ENCODE results near the gene OR8B8.
"Not testable (repeated sequence)": the region's sequence is repeated elsewhere in the genome, so short reads cannot be mapped to it uniquely, and the experiment has no call there.

The OR8B8 gene, protein sequence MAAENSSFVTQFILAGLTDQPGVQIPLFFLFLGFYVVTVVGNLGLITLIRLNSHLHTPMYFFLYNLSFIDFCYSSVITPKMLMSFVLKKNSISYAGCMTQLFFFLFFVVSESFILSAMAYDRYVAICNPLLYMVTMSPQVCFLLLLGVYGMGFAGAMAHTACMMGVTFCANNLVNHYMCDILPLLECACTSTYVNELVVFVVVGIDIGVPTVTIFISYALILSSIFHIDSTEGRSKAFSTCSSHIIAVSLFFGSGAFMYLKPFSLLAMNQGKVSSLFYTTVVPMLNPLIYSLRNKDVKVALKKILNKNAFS

DNA sequence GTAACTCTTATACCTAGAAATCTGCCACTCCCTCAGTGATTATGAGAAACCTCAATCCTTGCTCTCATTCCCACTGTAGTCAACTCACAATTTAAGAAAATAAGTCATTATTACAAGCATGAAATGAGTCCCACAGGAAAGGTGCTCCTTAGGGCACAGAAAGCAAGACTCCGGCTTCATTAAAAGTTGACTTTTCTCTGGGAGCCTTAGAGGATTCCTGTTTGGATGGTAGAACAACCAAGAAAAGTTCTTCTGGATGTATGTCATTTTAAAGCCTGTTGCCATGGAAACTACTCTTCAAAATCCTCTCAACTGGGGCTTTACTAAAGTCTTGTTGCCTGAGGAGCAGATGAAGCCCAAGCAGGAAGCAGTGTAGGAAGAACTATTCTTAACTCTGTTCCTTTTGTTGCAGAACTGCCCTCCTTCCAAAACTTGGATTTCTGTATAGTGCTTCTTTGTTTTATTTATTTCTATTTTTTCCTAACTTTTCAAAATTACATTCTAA lies at the start of gene OR8B8:
Gene OR8B8 (minus strand): TSS at position 51 of the 505 bp plus-strand sequence. CDS start 4,611 bp downstream, outside the sequence.
- no peak for DNase-seq (ENCODE audit: low read depth)

DNA sequence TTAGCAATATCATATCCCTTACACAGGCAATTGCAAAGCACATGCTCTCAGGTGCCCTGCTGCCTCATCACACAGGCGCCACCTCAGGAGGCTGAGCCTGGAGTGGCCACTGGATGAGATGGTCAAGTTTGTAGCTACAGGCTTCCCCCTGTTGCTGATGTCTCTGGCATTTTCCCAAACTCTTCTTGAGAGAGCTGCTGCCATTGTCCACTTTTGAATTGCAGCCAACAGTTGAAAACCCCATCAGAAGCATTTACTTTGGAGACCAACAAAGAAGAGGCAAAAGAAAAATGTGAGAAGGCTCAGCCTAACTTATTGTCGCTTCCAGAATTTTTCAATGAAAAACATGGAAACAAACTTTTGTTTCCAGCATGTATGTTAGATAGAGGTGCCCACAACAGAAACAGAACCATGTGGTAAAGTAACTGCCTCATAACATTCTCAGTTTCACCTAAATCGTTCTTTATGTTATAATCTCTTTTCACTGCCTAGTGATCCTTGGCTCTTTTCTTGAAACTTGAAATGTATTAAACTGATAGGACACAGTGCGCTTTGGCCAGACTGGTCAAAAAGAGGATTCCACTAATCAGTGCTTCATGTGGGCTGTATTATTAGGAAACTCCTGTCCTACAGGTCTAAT lies 47.6 kb upstream of the OR8B8 start:
- DNase-seq (ENCODE audit: low read depth), result no peak

GRCh38 chr11:124483422-124483821 lies 37.9 kb upstream of the OR8B8 start:
- no peak for DNase-seq (ENCODE audit: low read depth)

DNA sequence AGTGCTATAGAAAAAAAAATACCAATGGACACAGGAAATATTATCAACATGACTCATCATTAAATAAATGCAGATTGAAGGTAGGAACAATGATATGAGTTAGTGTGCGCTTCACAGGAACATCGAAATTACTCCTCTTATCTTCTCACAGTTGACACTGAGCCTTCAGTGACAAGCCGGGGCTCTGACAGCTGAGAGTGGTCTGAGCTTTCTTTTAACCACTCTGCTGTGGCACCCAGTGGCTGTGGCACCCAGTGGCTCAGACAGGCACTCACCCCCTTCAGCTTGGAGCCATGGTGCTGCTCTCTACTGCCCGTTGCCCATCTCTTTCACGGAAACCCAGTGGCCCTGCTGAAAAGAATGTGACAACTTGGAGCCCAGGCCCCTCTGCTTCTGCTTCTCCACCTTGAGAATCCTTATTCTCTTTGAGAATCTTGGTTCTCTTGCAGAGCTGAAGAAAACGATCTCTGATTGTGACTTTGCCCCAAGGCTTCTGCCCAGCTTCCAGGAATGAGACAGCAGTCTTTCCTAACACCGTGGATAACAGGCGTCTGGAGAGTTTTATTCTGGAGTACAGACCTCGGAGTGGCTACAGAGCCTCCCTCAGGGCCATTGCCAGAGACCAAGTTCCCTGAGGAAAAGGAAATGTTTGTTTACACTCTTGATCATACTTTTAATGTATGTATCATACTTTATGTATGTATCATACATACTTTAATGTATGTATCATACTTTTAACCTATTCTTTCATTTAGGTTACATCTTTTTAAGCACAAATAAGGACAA lies 37.1 kb upstream of the OR8B8 start:
- no peak for DNase-seq (ENCODE audit: low read depth)

DNA sequence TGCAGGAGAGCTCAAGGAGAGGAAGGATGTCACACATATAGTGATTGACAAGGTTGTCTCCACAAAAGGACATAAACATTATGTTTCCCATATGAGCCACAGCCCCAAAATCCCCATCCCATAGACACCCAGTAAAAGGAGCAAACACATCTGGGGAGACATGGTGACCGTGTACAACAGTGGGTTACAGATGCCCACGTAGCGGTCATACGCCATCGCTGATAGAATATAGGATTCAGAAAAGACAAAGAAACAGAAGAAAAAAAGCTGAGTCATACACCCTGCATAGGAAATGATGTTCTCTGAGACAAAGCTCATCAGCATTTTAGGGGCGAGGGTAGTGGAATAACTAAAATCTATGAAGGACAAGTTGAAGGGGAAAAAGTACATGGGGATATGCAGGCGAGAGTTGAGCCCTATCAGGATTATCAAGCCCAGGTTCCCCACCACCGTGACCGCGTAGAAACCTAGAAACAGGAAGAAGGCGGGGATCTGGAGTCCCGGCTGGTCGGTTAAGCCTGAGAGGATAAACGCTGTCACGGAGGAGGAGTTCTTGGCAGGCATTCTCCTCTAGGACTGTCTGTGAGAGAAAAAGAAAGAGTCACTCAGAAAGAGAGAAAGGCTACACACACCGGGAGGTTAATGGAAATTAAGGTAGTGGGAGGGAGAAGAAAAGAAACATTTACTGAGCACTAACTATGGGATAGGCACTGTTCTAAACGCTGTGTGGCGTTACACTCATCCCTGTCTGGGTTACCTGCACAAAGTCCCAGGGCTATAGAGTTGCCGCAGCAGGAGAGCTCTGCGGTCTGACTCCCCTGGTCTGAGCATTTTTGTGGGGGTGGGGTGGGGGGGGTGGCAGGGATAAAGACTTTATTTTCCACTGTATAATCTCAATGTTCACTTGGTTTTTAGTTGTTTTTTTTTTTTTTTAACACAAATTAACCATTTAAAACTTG lies 36.1 kb upstream of the OR8B8 start:
- DNase-seq (ENCODE audit: low read depth), result peak; percentile 21

- no peak for DNase-seq (ENCODE audit: low read depth)
Measured at GRCh38 chr11:124479561-124479960, 34.1 kb upstream of the OR8B8 start.

- no peak for DNase-seq (ENCODE audit: low read depth)
Measured at GRCh38 chr11:124475265-124475664, 29.8 kb upstream of the OR8B8 start.

DNA sequence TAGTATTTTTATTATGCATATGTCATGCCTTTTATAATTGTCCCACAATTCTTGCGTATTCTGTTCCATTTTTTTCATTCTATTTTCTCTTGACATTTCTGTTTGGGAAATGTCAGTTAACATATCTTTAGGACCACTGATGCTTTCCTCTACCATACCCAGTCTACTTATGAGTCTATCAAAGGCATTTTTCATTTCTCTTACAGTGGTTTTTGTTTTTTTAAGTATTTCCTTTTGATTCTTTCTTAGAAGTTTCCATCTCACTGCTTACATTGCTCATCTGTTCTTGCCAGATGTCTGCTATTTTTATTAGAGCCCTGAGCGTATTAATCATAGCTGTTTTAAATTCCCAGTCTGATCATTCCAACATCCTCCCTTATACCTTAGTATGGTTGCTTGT lies 29.3 kb upstream of the OR8B8 start:
- DNase-seq (ENCODE audit: low read depth), result no peak

GRCh38 chr11:124474079-124474478 lies 28.6 kb upstream of the OR8B8 start:
- no peak for DNase-seq (ENCODE audit: low read depth)

GRCh38 chr11:124473476-124473875 lies 28.0 kb upstream of the OR8B8 start:
- DNase-seq (ENCODE audit: low read depth), result no peak

DNA sequence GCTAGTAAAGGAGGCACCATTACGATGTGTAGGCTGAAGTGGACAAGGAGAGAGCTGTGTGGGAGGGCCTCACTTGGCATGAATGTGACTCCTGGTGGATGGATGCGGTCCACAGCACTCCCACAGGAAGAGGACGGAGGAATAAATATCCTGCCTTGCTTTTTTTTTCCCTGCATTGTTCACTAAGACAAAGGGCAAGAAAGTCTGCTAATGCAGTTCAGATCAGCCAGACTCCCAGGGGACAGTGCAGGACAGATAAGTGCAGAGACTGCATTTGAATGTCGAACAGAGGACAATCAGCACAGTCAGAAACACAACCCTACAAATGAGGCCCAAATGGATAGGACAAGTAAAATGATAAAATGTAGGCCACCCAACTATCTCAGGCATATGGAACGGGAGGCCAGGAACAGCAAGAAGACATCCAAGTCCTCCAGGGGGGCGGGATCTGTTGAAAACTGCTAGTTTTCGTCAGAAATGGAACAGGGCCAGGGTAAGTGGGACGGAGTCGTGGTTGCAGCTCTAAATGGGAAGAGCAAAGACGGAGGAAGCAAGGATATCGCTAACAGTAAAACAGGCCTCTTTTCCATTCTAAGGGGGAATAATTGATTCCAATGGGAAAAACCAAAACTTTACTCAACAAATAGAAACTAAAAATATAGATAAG lies 25.2 kb upstream of the OR8B8 start:
- no peak for DNase-seq (ENCODE audit: low read depth)

DNA sequence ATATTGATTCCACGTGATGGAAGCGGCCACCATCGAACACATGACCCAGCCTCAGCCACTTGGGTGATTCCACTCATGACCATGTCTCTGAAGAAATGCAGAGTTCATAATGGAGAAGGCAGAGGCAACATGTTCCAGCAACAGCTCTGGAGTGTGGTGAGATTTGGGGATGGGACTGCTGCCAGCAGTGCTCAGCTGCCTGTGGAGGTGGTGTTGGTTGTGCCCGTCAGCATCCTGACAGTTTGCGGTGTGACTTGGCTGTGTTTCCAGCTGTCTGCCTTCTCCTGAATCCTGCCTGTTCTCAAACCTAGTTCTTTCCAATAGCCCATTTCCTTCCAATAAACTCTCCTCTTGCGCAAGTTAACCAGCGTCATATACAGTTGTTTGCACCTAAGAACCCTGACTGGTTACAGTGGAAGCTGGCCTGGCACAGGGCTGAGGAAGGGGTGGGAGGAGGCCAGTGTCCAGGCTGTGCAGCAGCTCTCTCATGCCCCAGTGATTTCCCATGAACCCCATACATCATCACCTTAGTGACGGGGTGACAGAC lies 22.0 kb upstream of the OR8B8 start:
- no peak for DNase-seq (ENCODE audit: low read depth)

GRCh38 chr11:124465368-124465767 lies 19.9 kb upstream of the OR8B8 start:
- DNase-seq (ENCODE audit: low read depth), result no peak

DNA sequence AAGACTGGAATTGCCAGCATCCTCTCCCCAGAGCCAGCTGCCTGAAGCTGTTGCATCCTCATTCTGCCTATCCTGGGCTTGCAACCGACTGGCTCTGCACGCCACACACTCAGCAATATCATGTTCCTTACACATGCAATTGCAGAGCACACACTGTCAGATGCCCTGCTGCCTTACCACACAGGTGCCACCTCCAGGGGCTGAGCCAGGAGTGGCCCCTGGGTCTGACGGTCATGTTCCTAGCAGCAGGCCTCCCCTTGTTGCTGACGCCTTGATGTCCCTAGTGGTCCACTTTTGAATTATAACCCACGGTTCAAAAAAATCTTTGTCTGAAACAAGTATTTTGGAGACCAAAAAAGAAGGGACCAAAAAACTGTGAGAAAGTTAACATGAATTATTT lies 18.5 kb upstream of the OR8B8 start:
- DNase-seq (ENCODE audit: low read depth), result no peak

- no peak for DNase-seq (ENCODE audit: low read depth)
Measured at GRCh38 chr11:124463324-124463723, 17.8 kb upstream of the OR8B8 start.

DNA sequence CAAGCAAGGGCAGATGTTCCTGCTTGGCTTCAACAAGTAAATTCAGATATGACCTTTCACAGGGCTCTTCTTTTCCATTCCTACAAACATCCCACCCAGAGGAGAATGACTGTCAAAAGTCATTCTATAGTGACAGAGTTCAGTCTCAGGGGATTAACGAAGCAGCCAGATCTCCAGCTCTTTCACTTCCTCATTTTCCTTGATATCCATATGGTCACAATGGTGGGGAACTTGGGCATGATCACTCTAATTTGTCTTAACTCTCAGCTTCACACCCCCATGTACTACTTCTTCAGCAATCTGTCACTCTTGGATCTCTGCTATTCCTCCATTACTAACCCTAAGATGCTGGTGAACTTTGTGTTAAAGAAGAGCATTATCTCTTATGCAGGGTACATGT lies 15.0 kb upstream of the OR8B8 start:
- DNase-seq (ENCODE audit: low read depth), result no peak

DNA sequence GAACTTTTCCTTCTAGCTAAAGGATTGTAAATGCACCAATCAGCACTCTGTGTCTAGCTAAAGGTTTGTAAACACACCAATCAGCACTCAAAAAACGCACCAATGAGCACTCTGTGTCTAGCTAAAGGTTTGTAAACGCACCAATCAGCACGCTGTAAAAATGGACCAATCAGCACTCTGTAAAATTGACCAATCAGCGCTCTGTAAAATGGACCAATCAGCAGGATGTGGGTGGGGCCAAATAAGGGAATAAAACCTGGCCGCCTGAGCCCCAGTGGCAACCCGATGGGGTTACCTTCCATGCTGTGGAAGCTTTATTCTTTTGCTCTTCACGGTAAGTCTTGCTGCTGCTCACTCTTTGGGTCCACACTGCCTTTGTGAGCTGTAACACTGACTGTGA lies 13.9 kb upstream of the OR8B8 start:
- not testable (repeated sequence) for DNase-seq (ENCODE audit: low read depth)

GRCh38 chr11:124454552-124454951 lies 9.1 kb upstream of the OR8B8 start:
- no peak for DNase-seq (ENCODE audit: low read depth)

GRCh38 chr11:124446916-124447315 lies 1.4 kb upstream of the OR8B8 start:
- DNase-seq (ENCODE audit: low read depth), result no peak

DNA sequence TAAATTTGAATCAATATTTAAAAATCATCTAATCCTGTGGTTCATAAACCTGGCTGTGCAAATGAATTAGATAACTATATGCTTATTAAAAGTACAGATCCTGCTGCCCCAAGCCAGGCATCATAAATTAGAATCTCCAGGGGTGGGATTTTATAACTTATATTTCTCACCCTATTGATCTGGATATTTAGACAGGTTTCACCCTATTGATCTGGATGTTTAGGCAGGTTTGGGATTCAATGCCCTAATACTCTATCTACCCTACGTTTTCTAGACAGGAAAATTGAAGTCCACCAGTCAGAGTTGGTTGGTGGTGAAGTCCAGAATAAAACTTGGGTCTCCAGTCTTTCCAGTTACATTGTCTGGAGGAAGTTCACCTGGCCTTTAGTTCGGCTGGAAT lies 2.6 kb downstream of the OR8B8 start:
- no peak for DNase-seq (ENCODE audit: low read depth)

DNA sequence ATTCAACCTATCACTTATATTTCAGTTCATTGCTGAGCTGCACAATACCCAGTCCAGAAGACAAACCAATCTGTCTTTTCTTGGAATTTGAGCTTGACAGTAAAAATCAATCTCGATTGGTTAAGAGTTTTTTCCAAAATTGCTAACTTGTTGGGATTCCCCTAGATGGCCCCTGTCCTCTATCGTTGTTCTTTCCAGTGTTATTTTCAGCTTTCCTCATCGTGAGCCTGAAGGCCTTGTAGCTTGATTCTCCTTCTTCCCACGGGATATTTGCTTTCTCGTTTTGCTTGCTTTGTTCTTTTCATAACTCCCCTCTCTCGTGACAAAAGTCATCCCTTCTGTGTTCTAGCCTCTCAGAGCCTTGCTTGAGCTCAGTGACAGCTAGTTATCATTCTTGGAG lies 3.1 kb downstream of the OR8B8 start:
- no peak for DNase-seq (ENCODE audit: low read depth)

Measured in stromal cell of bone marrow (primary cell).